BLaER1 treated with 17β-estradiol and CSF1 and Interleukin-3, amounts not matched to agents 10 nM and 100 nM (cell line): ENCODE measurements around the gene PNPT1.
A peak's percentile ranks its signal among the peaks of the same experiment; 100 is the strongest.
"Not testable (repeated sequence)": the region's sequence is repeated elsewhere in the genome, so short reads cannot be mapped to it uniquely, and the experiment has no call there.

ENCODE experiments used
- H3K27ac ChIP-seq, 11 experiments: shearing (Covaris generic); formaldehyde crosslinking; 2 replicates each; pipeline ENCODE4 v1.8.1; 2022
- H3K27me3 ChIP-seq, 11 experiments: shearing (Covaris generic); formaldehyde crosslinking; 2 replicates each; pipeline ENCODE4 v1.8.1; 2022
- H3K36me3 ChIP-seq, 11 experiments: shearing (Covaris generic); formaldehyde crosslinking; 2 replicates each; pipeline ENCODE4 v1.8.1; 2022
- H3K4me1 ChIP-seq, 10 experiments: shearing (Covaris generic); formaldehyde crosslinking; 2 replicates each; pipeline ENCODE4 v1.8.1; 2022
- H3K4me2 ChIP-seq, 11 experiments: shearing (Covaris generic); formaldehyde crosslinking; 2 replicates each; pipeline ENCODE4 v1.8.1; 2022
- H3K4me3 ChIP-seq, 10 experiments: shearing (Covaris generic); formaldehyde crosslinking; 2 replicates each; pipeline ENCODE4 v1.8.1; 2022
- H3K9ac ChIP-seq, 11 experiments: shearing (Covaris generic); formaldehyde crosslinking; 2 replicates each; pipeline ENCODE4 v1.8.1; 2022
- H3K9me3 ChIP-seq, 11 experiments: shearing (Covaris generic); formaldehyde crosslinking; replicated peaks in 1 of 11; 2 replicates each; pipeline ENCODE4 v1.8.1; 2022
- H4K20me1 ChIP-seq, 11 experiments: shearing (Covaris generic); formaldehyde crosslinking; 2 replicates each; pipeline ENCODE4 v1.8.1; 2022
- Cebpa-rat ChIP-seq, 11 experiments: shearing (Covaris generic); IDR thresholded peaks; 2 replicates each; pipeline ENCODE4 v1.8.1; 2022

The PNPT1 gene

GRCh38 chr2:55693181-55694125 is at the start of gene PNPT1:
Gene PNPT1 (minus strand): TSS chr2:55693844. CDS start chr2:55693823, 21 bp downstream.
- Histone ChIP-seq H3K27me3 (no peaks in the 10 kb centered on the region), H3K9me3 (no peaks in the 10 kb centered on the region), H3K4me2 (peak within 1 kb of the TSS; percentile 75 to 95 (median 86)), H3K9ac (peak within 1 kb of the TSS; percentile 75 to 91 (median 87)), H3K4me3 (peak within 1 kb of the TSS; percentile 72 to 98 (median 92)), H4K20me1 (peaks cover 0 to 39% (median 20%) of the 10 kb centered on the region in 11 experiments; a peak in 13 of 22 replicates), H3K27ac (peak within 1 kb of the TSS; percentile 63 to 91 (median 87); a peak in 21 of 22 replicates), H3K4me1 (peaks cover 9 to 19% (median 11%) of the 10 kb centered on the region in 10 experiments; a peak in 19 of 20 replicates), H3K36me3 (peaks cover 1 to 37% (median 25%) of the 10 kb centered on the region in 11 experiments)
- no peak for TF ChIP-seq Cebpa-rat (IDR thresholded peaks at IDR 0.05)

GRCh38 chr2:55742996-55743395 is 49.4 kb upstream of the PNPT1 start:
- Histone ChIP-seq H3K27ac (peak overlapping the region in 4 of 11 experiments; percentile 42 to 66 (median 52); a peak in 7 of 22 replicates), H4K20me1 (no peaks in the 10 kb centered on the region)

GRCh38 chr2:55736019-55736536 is 42.4 kb upstream of the PNPT1 start:
- H3K4me3 ChIP-seq, H4K20me1 ChIP-seq, H3K4me1 ChIP-seq, H3K27ac ChIP-seq, H3K36me3 ChIP-seq, H3K9ac ChIP-seq, H3K4me2 ChIP-seq, H3K27me3 ChIP-seq, H3K9me3 ChIP-seq: not testable (repeated sequence)

More at GRCh38 chr2:55742996-55743395, 49.4 kb upstream of the PNPT1 start:
- Histone ChIP-seq H3K4me1 (peaks cover 0 to 33% (median 0%) of the 10 kb centered on the region in 10 experiments; a peak in 7 of 20 replicates), H3K4me3 (no peak overlapping the region), H3K9ac (peak overlapping the region in 1 of 11 experiments; percentile 20; a peak in 1 of 22 replicates), H3K27me3 (no peaks in the 10 kb centered on the region), H3K4me2 (peak overlapping the region in 4 of 11 experiments; percentile 12 to 51 (median 38); a peak in 6 of 22 replicates), H3K9me3 (peaks cover 0 to 14% (median 0%) of the 10 kb centered on the region in 11 experiments; a peak in 2 of 22 replicates), H3K36me3 (no peaks in the 10 kb centered on the region)
- TF ChIP-seq Cebpa-rat (IDR thresholded peaks at IDR 0.05) = no peak

- no peak for TF ChIP-seq Cebpa-rat (IDR thresholded peaks at IDR 0.05)
- Histone ChIP-seq H3K36me3 (no peaks in the 10 kb centered on the region), H3K9ac (no peak overlapping the region), H3K9me3 (no peaks in the 10 kb centered on the region), H3K4me3 (no peak overlapping the region), H3K4me1 (no peaks in the 10 kb centered on the region), H4K20me1 (no peaks in the 10 kb centered on the region), H3K27me3 (no peaks in the 10 kb centered on the region), H3K4me2 (no peak overlapping the region), H3K27ac (no peak overlapping the region)
Observed at GRCh38 chr2:55734726-55735125, 41.1 kb upstream of the PNPT1 start.

- Histone ChIP-seq H3K36me3 (no peaks in the 10 kb centered on the region), H3K9me3 (no peaks in the 10 kb centered on the region), H3K4me3 (no peak overlapping the region), H3K27ac (no peak overlapping the region), H3K4me2 (no peak overlapping the region), H3K4me1 (no peaks in the 10 kb centered on the region), H4K20me1 (no peaks in the 10 kb centered on the region), H3K9ac (no peak overlapping the region), H3K27me3 (no peaks in the 10 kb centered on the region)
- no peak for TF ChIP-seq Cebpa-rat (IDR thresholded peaks at IDR 0.05)
Observed at GRCh38 chr2:55733335-55733734, 39.7 kb upstream of the PNPT1 start.

GRCh38 chr2:55732854-55733253 is 39.2 kb upstream of the PNPT1 start:
- Histone ChIP-seq H3K27me3 (no peaks in the 10 kb centered on the region), H3K4me1 (no peaks in the 10 kb centered on the region), H3K4me3 (no peak overlapping the region), H3K27ac (no peak overlapping the region), H3K9ac (no peak overlapping the region), H3K4me2 (no peak overlapping the region), H3K9me3 (no peaks in the 10 kb centered on the region), H4K20me1 (no peaks in the 10 kb centered on the region), H3K36me3 (no peaks in the 10 kb centered on the region)
- no peak for TF ChIP-seq Cebpa-rat (IDR thresholded peaks at IDR 0.05)

GRCh38 chr2:55729136-55729685 is 35.6 kb upstream of the PNPT1 start:
- no peak for TF ChIP-seq Cebpa-rat (IDR thresholded peaks at IDR 0.05)
- Histone ChIP-seq H3K9ac (no peak overlapping the region), H3K9me3 (no peaks in the 10 kb centered on the region), H3K36me3 (no peaks in the 10 kb centered on the region), H3K27me3 (no peaks in the 10 kb centered on the region), H3K4me2 (no peak overlapping the region), H3K4me3 (no peak overlapping the region), H4K20me1 (no peaks in the 10 kb centered on the region), H3K27ac (no peak overlapping the region), H3K4me1 (no peaks in the 10 kb centered on the region)

- no peaks in the 10 kb centered on the region for H3K9me3 ChIP-seq
- no peak overlapping the region for H3K27ac ChIP-seq
- H3K4me2 ChIP-seq = no peak overlapping the region
- no peak overlapping the region for H3K9ac ChIP-seq
- no peaks in the 10 kb centered on the region for H3K36me3 ChIP-seq
- no peaks in the 10 kb centered on the region for H4K20me1 ChIP-seq
- no peaks in the 10 kb centered on the region for H3K27me3 ChIP-seq
- H3K4me1 ChIP-seq = peaks cover 0 to 19% (median 6%) of the 10 kb centered on the region in 10 experiments; a peak in 8 of 20 replicates
- no peak for TF ChIP-seq Cebpa-rat (IDR thresholded peaks at IDR 0.05)
- no peak overlapping the region for H3K4me3 ChIP-seq
Observed at GRCh38 chr2:55721596-55722215, 28.1 kb upstream of the PNPT1 start.

- no peak overlapping the region for H3K4me2 ChIP-seq
- no peak overlapping the region for H3K4me3 ChIP-seq
Observed at GRCh38 chr2:55720417-55720816, 26.8 kb upstream of the PNPT1 start.

More at GRCh38 chr2:55720417-55720816, 26.8 kb upstream of the PNPT1 start:
- Histone ChIP-seq H3K27me3 (no peaks in the 10 kb centered on the region), H4K20me1 (no peaks in the 10 kb centered on the region), H3K4me1 (peaks cover 0 to 19% (median 6%) of the 10 kb centered on the region in 10 experiments; a peak in 8 of 20 replicates), H3K36me3 (no peaks in the 10 kb centered on the region), H3K27ac (no peak overlapping the region), H3K9ac (no peak overlapping the region), H3K9me3 (no peaks in the 10 kb centered on the region)
- TF ChIP-seq Cebpa-rat (IDR thresholded peaks at IDR 0.05) = no peak
